ENCODE data around the gene SLC4A4. TPM values are rescaled to one million over a fixed set of nuclear protein-coding genes. Genes with fewer than 3 reads are reported as not detected.

Gene SLC4A4
- total and polyA plus RNA-seq, 4 donors: 3.2 to 78.6 (median 18.6) TPM

DNA sequence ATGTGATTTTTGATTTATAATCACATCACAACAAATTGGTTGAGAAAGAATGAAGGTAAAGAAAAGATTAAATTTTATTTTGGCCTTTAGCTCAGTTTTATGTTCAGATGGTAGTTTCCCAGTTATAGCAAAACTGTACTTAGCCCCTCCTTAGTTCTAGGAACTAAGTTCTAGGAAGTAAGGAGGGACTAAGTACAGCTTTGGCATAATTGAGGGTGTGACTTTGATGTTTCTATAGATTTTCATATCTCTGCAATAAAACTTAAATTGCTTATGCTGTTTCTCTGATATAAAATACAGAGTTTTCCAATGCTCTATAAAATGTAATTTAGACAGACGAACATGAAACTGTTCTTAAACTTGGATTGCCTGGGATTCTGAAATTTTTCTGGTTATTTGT lies 46.6 kb upstream of the SLC4A4 start:
- ATAC-seq (ENCODE audit: insufficient read depth, low FRiP score): no peak
- Histone ChIP-seq H3K36me3 (ENCODE audit: control insufficient read depth in 4 of 4, insufficient read depth in 4 of 4, low read length in 4 of 4) (no peaks in the 10 kb centered on the region), H3K9me3 (ENCODE audit: control insufficient read depth in 4 of 4, insufficient read depth in 3 of 4, low read length in 3 of 4) (no peaks in the 10 kb centered on the region), H3K27me3 (ENCODE audit: control insufficient read depth in 3 of 3, insufficient read depth in 3 of 3, low read length in 2 of 3) (no peaks in the 10 kb centered on the region), H3K27ac (ENCODE audit: low read depth in 1 of 2, low read length in 1 of 2) (no peak overlapping the region), H3K9ac (ENCODE audit: insufficient read depth in 1 of 2, low read length in 2 of 2) (no peak overlapping the region), H3K4me3 (no peak overlapping the region), H3K4me1 (ENCODE audit: control insufficient read depth in 5 of 5, insufficient read depth in 5 of 5, low read length in 5 of 5) (peaks cover 0 to 11% (median 4%) of the 10 kb centered on the region in 5 donors)
- 96 to 100% methylated on average over 1 of the region's 1 CpG for WGBS, 2 donors
- DNase-seq: no peak
- TF ChIP-seq, protein P1, sequence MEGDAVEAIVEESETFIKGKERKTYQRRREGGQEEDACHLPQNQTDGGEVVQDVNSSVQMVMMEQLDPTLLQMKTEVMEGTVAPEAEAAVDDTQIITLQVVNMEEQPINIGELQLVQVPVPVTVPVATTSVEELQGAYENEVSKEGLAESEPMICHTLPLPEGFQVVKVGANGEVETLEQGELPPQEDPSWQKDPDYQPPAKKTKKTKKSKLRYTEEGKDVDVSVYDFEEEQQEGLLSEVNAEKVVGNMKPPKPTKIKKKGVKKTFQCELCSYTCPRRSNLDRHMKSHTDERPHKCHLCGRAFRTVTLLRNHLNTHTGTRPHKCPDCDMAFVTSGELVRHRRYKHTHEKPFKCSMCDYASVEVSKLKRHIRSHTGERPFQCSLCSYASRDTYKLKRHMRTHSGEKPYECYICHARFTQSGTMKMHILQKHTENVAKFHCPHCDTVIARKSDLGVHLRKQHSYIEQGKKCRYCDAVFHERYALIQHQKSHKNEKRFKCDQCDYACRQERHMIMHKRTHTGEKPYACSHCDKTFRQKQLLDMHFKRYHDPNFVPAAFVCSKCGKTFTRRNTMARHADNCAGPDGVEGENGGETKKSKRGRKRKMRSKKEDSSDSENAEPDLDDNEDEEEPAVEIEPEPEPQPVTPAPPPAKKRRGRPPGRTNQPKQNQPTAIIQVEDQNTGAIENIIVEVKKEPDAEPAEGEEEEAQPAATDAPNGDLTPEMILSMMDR (IDR thresholded peaks at IDR 0.05; ENCODE audit: control extremely low read depth, extremely low read depth): no peak

DNA sequence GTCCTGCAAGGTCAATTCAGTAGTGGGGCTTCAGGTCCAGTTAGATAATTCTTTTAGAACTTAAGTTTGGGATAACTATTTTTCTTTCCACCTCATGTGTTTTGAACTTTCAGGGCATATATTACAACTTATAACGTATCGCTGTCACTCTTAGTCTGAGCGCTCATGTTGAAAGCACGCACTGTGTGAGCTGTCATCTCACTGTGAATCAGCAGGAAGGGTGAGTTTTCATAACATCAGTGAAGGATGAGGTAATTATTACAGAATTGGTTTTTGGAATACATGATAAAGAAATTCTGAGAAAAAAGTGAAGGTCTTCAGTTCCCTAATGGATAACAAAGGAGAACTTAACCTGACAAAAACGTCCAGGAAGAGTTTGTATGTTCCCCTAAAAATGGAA lies 45.1 kb upstream of the SLC4A4 start:
- ATAC-seq (ENCODE audit: insufficient read depth, low FRiP score): no peak
- 68 to 80% methylated on average over 5 of the region's 5 CpGs for WGBS, 2 donors
- no peaks in the 10 kb centered on the region for H3K27me3 ChIP-seq (ENCODE audit: control insufficient read depth in 3 of 3, insufficient read depth in 3 of 3, low read length in 2 of 3)

DNA sequence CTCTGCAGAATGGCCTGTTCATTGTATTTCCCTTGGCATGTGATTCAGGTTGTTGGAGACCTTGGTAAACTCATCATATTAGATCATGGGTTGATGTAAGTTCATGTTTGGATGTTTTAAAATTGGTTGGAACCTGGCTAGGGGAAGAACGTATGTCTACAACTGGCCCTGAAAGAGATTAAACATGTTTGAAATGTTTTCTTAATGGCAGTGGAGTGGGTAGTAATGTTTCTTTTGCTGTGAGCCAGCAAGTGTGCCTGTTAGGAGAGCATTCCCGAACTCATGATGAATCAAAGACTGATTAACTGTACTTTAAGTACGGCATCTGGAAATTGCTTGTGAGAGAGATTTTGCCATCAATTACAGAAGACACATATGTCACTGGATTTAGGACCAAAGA lies 44.5 kb upstream of the SLC4A4 start:
- TF ChIP-seq, protein P1 (IDR thresholded peaks at IDR 0.05; ENCODE audit: control extremely low read depth, extremely low read depth): no peak
- ATAC-seq (ENCODE audit: insufficient read depth, low FRiP score) (no peak), DNase-seq (no peak)
- 57 to 82% methylated on average over 3 of the region's 3 CpGs for WGBS, 2 donors
- no peaks in the 10 kb centered on the region for H3K27me3 ChIP-seq (ENCODE audit: control insufficient read depth in 3 of 3, insufficient read depth in 3 of 3, low read length in 2 of 3)
- H3K4me1 ChIP-seq (ENCODE audit: control insufficient read depth in 5 of 5, insufficient read depth in 5 of 5, low read length in 5 of 5): peaks cover 0 to 7% (median 1%) of the 10 kb centered on the region in 5 donors
- H3K9ac ChIP-seq (ENCODE audit: insufficient read depth in 1 of 2, low read length in 2 of 2): no peak overlapping the region
- no peaks in the 10 kb centered on the region for H3K36me3 ChIP-seq (ENCODE audit: control insufficient read depth in 4 of 4, insufficient read depth in 4 of 4, low read length in 4 of 4)
- no peak overlapping the region for H3K27ac ChIP-seq (ENCODE audit: low read depth in 1 of 2, low read length in 1 of 2)
- H3K4me3 ChIP-seq: no peak overlapping the region
- H3K9me3 ChIP-seq (ENCODE audit: control insufficient read depth in 4 of 4, insufficient read depth in 3 of 4, low read length in 3 of 4): no peaks in the 10 kb centered on the region

More for the DNA sequence above, 45.1 kb upstream of the SLC4A4 start:
- no peak overlapping the region for H3K4me3 ChIP-seq
- no peak overlapping the region for H3K9ac ChIP-seq (ENCODE audit: insufficient read depth in 1 of 2, low read length in 2 of 2)
- H3K4me1 ChIP-seq (ENCODE audit: control insufficient read depth in 5 of 5, insufficient read depth in 5 of 5, low read length in 5 of 5): peaks cover 0 to 7% (median 2%) of the 10 kb centered on the region in 5 donors
- H3K27ac ChIP-seq (ENCODE audit: low read depth in 1 of 2, low read length in 1 of 2): no peak overlapping the region
- no peaks in the 10 kb centered on the region for H3K9me3 ChIP-seq (ENCODE audit: control insufficient read depth in 4 of 4, insufficient read depth in 3 of 4, low read length in 3 of 4)
- no peak for DNase-seq
- no peaks in the 10 kb centered on the region for H3K36me3 ChIP-seq (ENCODE audit: control insufficient read depth in 4 of 4, insufficient read depth in 4 of 4, low read length in 4 of 4)
- TF ChIP-seq, protein P1 (IDR thresholded peaks at IDR 0.05; ENCODE audit: control extremely low read depth, extremely low read depth): no peak

DNA sequence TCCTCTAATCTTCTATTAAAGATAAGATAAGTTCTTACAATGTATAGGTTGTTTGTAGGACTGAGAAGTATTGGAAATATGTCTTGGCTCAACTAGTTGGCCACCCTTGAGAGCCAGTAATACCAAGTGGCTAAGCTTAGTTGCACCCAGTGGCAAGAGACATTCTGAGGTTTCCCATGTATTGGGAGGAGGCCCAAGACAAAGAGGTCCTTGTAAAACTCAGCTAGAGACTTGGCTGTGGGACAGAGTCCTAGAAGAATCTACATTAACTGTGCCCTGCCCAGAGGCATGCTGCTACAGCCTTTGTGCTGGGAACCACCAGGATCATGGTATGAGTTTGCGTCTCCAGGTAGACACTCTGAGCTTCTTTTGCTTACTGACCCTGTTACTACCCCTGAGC lies 41.9 kb upstream of the SLC4A4 start:
- Histone ChIP-seq H3K27me3 (ENCODE audit: control insufficient read depth in 3 of 3, insufficient read depth in 3 of 3, low read length in 2 of 3) (no peaks in the 10 kb centered on the region), H3K36me3 (ENCODE audit: control insufficient read depth in 4 of 4, insufficient read depth in 4 of 4, low read length in 4 of 4) (peaks cover 0 to 4% (median 0%) of the 10 kb centered on the region in 4 donors), H3K9me3 (ENCODE audit: control insufficient read depth in 4 of 4, insufficient read depth in 3 of 4, low read length in 3 of 4) (no peaks in the 10 kb centered on the region), H3K9ac (ENCODE audit: insufficient read depth in 1 of 2, low read length in 2 of 2) (no peak overlapping the region), H3K4me1 (ENCODE audit: control insufficient read depth in 5 of 5, insufficient read depth in 5 of 5, low read length in 5 of 5) (peaks cover 0 to 7% (median 3%) of the 10 kb centered on the region in 5 donors), H3K27ac (ENCODE audit: low read depth in 1 of 2, low read length in 1 of 2) (no peak overlapping the region), H3K4me3 (no peak overlapping the region)
- WGBS, 2 donors: 95 to 98% methylated on average over 1 of the region's 1 CpG
- peak; percentile 32 for ATAC-seq (ENCODE audit: insufficient read depth, low FRiP score)
- TF ChIP-seq, protein P1 (IDR thresholded peaks at IDR 0.05; ENCODE audit: control extremely low read depth, extremely low read depth): no peak
- peak in 1 of 3 donors; percentile 63 for DNase-seq

All from lung (tissue), 12 donors.